Stimulated activated CD4-positive, alpha-beta T cell treated with anti-CD3 and anti-CD28 coated beads, Interleukin-2, amount 100 ng/mL, for 48 hours (primary cell): ENCODE results near the gene CTSZ.

Experiments used
- DNase-seq, 2 donors: peaks; one replicate each; pipeline ENCODE4 v3.0.0-alpha.2; 2020

The CTSZ gene

DNA sequence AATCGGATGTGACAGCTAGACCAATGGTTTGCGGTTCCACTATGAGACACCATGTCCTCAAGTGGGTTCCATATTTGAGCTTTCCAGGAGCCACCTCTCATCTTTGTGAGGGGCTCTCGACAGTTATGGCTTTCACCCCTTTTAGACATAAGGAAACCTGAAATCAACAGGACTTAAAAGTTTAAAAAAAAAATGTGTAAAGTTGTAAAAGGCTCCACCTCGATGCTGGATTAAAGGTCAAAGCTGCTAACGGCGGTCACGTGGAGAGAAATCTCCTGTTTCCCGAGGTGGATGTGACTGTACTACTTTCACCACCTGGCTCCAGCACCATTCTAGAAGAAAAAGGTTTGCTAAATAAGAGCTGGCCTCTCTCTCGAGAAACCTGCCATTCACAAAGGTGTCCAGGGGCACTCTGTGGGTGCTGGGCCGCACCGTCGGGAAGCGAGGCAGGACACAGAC lies 24.5 kb upstream of the CTSZ start:
- no peak for DNase-seq

DNA sequence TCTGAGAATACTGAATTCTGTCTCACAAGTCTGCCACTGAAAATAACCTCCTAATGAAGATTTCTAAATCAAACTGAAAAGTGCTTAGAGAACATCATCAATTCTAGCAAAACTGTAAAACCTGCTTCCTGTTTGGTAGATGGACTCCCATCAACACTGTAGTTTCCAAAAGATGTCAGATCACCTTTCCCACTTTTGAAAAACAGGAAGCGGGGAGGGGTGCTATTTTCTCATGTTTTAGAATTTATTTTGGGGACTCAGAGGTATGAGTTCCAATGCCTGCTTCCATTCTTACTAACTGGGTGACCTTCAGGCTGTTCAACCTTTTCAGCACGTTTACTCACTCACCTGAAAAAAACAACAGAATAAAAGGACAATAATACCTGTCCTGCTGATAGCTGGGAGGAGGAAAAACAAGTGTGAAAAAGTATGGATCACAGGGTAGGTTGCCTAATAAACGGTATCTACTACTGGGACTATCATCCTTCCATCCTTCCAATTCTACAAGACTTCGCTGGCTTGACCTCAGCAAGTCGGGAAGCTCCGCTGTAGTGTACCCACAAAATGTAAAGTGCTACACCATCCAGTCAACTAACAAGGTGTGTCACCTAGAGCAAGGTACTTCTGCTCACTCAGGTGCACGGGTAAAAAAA lies 24.0 kb upstream of the CTSZ start:
- DNase-seq, result no peak

DNA sequence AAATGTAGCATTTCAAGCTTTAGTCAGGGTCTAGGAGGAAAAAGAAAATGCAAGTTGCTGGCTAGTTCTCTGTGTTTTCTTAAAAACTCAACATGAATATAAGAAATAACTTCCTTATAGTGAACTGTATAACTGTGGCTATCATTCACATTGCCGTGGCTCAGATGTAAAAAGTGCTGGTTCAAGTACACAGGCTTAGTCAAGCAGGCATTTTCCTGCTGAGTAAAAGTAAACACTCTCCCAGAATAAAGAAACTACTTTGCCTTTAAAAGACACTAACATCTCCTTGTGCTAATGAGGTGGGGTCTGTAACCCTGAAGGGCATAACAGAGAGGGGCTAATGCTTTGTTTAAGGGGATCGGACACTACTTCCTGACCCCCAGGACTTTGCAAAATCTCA lies 21.8 kb upstream of the CTSZ start:
- no peak for DNase-seq

DNA sequence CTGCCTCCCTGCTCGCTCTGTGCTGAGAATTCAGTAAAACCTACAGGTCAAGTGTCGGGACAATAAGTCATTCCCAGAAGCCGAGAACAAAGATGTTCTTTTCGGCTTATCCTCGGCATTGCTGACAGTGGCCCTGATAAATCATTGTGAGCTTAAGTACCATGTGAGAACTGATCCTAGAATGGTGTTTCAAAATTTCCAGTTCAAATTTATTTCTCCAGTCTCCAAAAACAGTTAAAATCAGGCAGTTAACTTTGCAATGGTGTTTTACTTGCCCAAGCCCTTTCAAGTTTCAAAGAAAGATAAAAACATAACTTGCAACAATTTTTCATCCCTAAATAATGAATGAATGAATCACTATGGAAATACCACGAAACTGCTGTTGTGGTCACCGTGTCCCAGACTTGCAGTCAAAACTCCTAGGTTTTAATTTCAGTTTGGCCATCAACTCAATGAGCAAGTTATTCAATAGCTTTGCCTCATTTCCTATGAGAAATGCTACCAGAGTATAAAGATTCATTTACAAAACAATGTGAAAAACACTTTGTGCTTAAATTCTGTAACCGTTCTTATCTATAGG lies 20.8 kb upstream of the CTSZ start:
- no peak for DNase-seq

DNA sequence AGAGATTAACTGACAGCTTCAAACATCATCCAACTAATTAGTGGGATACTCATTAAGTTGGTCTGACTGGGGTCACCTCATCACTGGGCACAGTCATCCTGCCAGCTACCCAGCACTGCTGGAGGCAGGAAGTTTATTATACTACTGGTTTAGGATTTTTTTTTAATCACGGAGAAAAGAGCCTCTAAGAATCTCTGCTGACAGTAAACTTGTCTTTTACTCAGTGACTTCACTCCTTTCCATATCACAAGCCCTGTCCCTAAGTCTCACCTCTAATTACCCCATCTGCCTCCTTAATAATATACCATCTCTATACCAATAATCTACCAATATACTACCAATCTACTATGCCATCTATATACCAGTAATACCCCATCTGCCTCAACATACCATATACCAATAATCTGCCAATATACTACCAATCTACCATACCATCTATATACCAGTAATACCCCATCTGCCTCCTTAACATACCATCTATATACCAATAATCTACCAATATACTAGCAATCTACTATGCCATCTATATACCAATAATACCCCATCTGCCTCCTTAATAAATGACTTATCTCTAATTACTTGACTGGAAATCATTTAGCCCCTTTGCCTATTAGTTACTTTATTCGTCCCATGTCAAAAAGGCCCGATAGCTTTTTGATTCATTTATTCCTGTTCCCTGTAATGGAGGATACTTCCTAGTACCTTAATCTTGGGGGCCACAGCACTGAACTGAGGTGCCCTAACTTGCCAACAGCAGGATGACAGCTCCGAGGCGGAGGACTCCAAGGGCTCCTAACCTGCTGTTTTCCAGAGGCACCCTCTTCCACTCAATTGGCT lies 20.1 kb upstream of the CTSZ start:
- no peak for DNase-seq

DNA sequence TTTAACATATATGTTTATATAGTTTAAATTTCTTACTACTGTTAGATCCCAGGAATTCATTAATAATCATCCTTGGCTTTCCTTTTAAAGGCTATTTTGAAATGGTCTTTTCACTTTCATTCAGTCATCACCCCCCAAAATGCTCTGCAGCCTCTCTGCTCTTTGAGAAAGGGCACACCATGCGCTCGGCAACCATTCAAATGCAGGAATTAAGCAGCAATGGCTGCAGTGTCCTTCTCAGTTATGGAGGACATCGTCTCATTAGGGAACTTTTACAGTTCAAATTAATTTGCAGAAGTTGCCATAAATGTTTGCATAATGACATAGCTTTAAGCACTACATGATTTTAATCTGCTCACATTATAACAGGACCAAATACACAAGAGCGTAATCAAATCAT lies 18.5 kb upstream of the CTSZ start:
- DNase-seq, result no peak

DNA sequence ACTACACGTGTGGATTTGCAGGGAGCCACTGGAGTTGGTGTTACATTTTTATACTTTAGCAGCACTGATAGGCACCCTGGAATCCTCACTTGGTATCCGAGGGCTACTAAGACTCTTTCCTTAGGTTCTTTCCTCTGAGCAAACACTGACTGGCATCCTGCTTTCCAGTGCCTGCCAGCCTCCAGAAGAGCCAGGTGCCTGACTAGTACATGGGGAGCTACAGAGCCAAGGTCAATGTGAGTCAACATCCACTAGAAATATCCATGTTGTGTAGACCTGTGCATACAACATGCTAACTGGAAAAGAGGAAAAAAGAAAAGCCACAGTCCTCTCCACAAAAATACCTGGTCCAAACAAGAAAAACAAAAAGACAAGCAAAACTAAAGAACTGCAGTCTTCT lies 18.0 kb upstream of the CTSZ start:
- DNase-seq, result no peak

DNA sequence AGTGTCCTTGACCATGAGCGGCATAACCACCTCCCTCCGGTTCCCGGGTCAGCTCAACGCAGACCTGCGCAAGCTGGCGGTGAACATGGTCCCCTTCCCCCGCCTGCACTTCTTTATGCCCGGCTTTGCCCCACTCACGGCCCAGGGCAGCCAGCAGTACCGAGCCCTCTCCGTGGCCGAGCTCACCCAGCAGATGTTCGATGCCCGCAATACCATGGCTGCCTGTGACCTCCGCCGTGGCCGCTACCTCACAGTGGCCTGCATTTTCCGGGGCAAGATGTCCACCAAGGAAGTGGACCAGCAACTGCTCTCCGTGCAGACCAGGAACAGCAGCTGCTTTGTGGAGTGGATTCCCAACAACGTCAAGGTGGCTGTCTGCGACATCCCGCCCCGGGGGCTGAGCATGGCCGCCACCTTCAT lies 17.1 kb upstream of the CTSZ start:
- no peak for DNase-seq

DNA sequence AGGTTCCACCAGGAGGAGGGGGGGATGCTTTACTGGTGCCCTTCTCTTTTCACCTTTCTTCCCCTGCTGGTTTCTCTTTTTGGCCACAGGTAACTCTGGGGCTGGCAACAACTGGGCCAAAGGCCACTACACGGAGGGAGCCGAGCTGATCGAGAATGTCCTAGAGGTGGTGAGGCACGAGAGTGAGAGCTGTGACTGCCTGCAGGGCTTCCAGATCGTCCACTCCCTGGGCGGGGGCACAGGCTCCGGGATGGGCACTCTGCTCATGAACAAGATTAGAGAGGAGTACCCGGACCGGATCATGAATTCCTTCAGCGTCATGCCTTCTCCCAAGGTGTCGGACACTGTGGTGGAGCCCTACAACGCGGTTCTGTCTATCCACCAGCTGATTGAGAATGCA lies 16.6 kb upstream of the CTSZ start:
- DNase-seq, result no peak

DNA sequence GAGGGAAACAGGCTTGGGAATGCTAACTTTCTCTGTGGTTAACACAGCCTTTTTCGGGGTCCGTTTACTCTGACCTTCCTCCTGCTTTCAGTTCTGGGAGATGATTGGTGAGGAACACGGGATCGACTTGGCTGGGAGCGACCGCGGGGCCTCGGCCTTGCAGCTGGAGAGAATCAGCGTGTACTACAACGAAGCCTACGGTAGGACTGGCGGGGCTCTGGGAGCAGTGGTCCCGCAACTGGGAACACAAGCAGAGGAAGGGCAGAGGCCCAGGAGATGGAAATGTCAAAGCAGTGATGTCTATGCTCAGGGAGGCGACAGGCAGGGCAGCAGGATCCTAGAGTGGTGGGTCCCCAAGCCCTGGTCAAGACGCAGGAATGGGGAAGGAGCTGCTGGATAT lies 15.7 kb upstream of the CTSZ start:
- no peak for DNase-seq

DNA sequence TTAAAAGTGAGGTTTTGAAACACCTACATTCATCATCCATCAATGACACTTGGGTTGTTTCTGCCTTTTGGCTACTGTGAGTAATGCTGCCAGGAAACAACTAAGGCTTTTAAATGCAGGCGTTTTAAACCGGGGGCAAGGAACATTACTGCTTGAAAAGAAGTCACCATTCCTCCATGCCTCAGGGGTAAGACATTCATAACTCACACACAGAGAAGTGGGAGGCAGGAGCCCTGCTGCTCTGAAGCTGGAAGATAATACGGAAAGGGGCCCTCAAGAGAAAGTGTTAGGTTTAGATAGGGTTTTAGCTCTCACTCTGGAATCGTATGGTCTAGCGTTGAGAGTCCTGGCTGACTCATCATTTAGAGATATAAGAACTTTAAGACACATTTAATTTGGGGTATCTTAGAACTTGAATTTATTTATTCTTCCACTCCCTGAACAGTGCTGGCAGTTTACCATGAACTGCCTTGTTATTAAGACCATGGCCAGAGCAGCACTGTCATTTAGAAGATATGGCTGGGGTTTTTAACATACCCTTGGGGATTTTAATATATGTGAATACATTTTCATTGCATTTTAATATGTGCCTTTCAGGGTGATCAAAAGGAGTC lies 14.0 kb upstream of the CTSZ start:
- no peak for DNase-seq

DNA sequence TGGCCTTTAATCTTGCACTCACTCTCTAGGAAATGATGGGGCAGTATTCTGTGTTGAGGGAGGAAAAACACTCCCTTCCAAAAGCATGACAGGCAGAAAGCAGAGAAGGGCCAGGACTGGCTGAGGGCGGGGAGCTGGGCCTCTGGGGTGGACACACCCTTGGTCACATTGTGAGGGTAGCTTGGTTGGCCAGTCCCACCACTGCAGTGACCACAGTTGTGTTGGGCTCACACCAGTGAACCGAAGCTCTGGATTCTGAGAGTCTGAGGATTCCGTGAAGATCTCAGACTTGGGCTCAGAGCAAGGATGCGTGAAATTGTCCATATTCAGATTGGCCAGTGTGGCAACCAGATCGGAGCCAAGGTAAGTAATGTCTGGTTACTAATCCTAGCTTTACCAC lies 12.2 kb upstream of the CTSZ start, which contains the start of gene TUBB1:
TSS of gene TUBB1 (plus strand) at position 213 of the 400 bp plus-strand sequence. CDS start at position 307, 94 bp downstream.
- no peak for DNase-seq

DNA sequence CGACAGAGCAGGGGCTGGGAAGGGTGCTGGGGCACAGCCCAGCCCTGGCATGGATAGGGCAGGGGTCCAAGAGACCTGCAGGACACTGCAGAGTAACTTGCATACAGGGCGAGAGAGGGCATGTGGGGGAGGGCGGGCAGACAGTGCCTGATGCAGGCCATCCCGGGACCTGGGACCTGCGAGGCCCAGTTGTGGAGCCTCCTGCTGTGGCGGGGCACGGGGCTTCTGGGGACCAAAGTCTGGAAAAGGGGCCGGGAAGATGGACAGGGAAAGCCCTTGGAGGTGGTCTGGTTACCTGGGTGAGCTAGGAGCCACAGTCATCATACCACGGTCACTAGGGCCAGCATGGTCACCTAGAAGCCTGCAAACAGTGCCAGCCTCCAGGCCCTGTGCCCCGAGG lies 11.8 kb upstream of the CTSZ start:
- DNase-seq, result no peak

DNA sequence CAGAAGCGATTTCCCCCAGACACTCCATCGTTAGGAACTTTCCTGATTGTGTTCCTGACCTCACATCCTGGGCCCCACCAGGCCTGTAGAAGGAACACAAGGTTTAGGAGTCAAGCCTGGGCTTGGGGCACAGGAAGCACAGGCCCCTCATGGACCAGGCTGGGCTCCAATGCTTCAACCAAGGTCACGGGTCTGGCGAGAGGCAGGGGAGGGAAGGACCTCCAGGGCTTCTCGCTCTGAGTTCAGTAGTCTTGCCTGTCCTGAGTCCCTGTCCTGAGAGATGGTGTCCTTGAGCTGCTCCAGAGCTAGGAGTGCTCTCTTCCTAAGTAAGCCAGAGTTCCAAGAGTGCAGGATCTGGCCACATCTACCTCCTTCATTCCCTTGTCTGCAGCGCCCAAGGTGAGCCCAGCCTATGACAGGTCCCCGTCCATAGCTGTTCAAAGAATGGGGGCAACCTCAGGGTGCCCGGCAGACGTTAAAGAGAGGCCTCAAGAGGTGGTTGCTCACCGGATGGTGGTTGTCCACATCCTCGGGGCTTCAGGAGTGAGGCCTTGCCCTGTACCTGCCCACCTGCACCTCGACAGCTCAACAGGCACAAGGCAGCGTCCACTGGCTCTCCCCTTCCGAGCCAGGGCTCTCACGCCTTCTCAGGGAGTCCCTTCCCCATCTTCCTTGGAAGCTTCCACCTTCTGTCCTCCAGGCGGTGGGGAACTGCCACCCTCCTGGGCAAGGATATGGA lies 10.6 kb upstream of the CTSZ start:
- no peak for DNase-seq

DNA sequence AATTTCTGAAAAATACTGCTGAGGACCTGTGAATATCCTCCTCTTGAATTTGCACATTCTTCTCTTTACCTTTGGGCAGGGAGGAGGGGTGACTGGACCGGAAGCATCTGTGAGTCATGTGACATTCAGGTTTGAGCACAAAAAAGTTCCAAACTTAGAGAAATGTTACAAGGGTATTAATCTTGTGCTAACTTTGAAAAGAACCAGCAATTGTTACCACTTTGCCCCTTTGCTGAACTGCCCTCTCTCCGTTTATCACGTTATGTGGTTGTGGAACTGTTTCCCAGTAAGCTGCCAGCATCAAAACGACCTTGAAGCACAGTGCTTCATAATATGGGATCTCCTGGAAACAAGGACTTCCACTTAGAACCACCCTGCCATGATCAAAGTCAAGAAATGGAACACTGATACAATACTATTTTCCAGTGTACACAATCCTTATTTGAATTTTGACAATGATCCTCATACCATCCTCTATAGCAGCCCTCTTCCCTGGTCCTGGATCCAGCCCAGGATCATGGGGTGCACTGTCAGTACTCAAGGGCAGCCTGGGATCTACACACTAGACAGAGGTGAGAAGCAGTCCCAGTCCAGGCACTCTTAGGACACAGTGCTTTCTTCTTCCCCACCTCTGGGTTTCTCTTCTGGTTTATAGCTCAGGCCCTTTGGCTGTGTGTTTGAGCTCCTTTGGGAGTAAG lies 9.9 kb upstream of the CTSZ start:
- DNase-seq, result no peak

DNA sequence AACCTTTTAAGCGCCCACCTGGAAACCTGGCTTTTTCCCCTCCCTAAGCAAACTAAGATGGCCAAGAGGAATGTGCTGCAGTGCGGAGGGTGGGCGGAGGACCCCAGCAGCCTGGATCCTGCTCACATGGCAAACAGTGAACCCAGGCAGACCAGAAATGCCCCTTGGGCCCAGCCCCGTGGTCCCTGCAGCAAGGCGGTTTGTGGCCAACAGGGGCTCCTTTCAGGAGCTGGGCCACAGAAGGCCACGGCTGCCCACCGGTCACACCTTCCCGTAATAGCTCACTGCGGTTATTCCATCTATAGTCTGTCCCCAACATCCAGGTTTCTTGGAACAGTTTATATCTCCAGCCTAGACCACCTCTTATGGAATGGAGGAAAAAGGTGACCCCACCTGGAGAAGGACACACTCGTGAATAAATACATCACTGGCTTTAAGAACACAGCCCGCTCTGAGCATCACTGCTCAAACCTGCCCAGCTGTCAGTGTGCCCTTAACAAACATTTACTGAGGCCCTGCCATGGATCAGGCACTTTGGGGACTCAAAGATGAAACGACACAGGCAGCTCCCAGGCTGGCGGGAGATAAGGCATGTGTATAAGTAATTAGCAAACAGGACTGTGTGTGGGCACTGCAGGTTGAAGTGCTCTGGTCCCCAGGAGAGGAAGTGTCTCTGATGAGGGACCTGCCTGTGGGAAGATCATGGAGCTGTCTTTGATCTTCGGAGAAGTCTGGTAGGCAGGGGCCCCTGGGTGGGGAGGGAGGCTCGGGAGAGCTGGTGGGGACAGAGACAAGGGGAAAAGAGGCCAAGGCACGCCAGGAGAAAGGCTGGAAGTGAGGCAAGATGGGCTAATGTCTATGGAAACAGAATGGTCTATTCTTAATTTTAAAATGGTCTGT lies 9.0 kb upstream of the CTSZ start:
- DNase-seq, result no peak

DNA sequence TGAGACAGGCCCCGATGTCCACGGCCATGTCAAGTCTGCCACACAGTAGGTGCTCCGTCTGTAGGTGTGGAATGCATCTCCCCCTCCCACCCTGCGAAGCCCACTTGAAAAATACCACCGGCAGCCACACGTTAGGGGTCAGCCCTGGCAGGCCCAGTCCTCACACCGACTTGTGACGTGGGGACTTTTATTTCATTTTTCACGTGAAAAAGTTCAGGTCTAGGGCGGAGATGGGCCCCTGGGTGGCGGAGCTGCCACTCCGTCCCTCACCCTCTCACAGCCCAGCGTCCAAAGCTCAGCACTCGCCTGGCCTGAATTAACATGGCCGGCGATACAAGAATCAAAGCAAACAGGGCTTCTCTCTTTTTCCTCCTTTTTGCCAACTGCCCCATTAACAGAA lies 8.4 kb upstream of the CTSZ start:
- no peak for DNase-seq

DNA sequence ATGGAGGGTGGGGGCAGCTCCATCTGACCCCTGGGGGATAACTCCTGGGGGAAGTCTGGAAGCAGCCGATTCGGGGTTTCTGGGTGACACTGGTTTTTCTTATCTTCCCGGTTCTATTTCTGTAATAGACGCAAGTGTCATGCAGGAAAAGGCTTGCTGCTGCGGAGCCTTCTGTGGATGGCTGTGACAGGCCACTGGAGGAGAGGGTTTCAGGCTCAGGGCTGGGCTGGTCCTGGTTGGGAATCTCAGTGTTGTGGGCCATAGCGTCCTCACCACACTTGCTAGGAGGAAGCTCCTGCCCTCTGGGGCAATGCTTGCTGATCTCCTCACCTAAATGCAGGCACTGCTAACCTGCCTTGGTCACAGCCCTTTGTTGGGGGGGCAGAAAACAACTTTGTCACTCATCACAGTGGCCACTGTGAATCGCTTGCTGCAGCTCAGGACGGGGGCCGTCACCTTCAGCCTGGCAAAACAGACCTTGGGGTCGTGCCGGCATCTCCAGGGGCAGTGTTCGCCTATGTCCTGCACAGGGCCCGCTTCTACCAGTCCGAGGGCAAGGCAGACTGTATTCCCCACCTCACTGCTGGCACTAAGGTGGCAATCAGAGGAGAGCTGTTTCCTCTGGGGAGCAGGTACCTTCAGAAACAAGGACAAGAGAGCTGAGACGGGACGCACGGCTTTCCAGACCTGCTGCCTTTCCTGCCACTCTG lies 7.8 kb upstream of the CTSZ start:
- DNase-seq, result no peak

DNA sequence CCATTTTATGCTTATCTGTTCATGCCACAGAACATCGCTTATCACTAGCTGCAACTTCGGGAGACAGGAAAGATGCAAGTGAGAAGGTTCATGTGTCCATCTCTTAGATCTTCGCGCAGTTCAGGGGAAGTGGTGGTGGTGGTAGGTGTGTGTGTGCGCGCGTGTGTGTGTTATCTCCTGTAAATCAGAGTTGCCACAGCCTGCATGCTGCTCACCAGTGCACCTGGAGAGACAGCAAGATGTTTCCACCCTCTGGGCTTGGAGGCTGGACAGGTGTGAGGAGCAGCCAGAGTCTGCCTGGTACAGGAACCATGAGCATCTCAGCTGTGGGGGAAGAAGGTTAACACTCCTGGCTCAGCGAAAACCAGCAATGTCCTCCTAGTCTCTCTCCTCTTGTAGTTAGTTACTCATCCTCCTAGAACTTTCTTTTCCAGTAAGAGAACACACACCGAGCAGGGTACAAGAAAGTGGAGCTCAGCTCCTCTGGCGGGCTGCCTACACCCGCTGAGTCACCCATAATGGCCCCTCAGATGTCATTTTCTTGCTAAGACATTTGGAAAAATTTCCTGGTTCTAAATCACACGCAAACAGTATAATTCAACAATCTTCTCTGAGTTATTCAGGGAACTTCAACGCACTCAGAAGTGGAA lies 7.0 kb upstream of the CTSZ start:
- DNase-seq, result no peak
